Measurements from ENCODE around the gene AK1. TPM values are rescaled to one million over a fixed set of nuclear protein-coding genes. Genes with fewer than 3 reads are reported as not detected.
A peak's percentile ranks its signal among the peaks of the same experiment; 100 is the strongest.

AK1 gene
- polyA plus RNA-seq, 1 of the 3 experiments (the other 2 are of a cell fraction): 125 TPM

GRCh38 chr9:127921557-127922120, 44.2 kb upstream of the AK1 start:
- peak; percentile 94 for DNase-seq
- Histone ChIP-seq H3K4me1 (ENCODE audit: control insufficient read depth in 1 of 2, insufficient read depth in 2 of 2, low read depth in 1 of 2, low read length in 1 of 2) (peaks cover 23 to 35% of the 10 kb centered on the region in 2 experiments; a peak in 3 of 4 replicates), H2AFZ (ENCODE audit: low read depth) (peak overlapping the region; percentile 61; the same call in 1 of the 2 replicates), H3K79me2 (ENCODE audit: insufficient read depth) (peaks cover under 1% of the 10 kb centered on the region; the same call in 1 of the 2 replicates), H4K20me1 (ENCODE audit: insufficient read depth) (no peaks in the 10 kb centered on the region), H3K36me3 (replicated peaks in 1 of 2; ENCODE audit: control insufficient read depth in 1 of 2, insufficient read depth in 2 of 2, low read length in 1 of 2) (no peaks in the 10 kb centered on the region), H3K9ac (no peak overlapping the region), H3F3A (replicated peaks; ENCODE audit: insufficient read depth) (peaks cover 57% of the 10 kb centered on the region), H3K4me3 (ENCODE audit: low read depth in 2 of 2, low read length in 1 of 2) (peak overlapping the region in 1 of 2 experiments; percentile 41; a peak in 1 of 4 replicates), H3K4me2 (no peak overlapping the region; the same call in 1 of the 2 replicates), H3K27me3 (ENCODE audit: insufficient read depth) (no peaks in the 10 kb centered on the region), H3K9me2 (no peaks in the 10 kb centered on the region), H3K9me3 (no peaks in the 10 kb centered on the region), H3K27ac (ENCODE audit: low read depth in 2 of 2, low read length in 1 of 2) (peak overlapping the region in 1 of 2 experiments; percentile 27; a peak in 1 of 4 replicates)
- ChIA-PET POLR2A (interaction anchor here (0.7 to 1.4 kb wide), 4 partner anchors 9 to 187 kb away, joined by 3 to 4 read pairs (median 4); partner anchors contain the start of genes CDK9 and PIP5KL1), CTCF (interaction anchor here (0.5 to 7.0 kb wide), 66 partner anchors 9 to 524 kb away, joined by 3 to 41 read pairs (median 4); partner anchors contain the start of genes AK1, CDK9, ENG and PIP5KL1)
- 42% methylated on average over 6 of the region's 45 CpGs for WGBS (ENCODE audit: low lambda C conversion rate)
- no peak for TF ChIP-seq IRF3 (IDR thresholded peaks at IDR 0.05; ENCODE audit: low read depth, low read length)
- TF ChIP-seq CTCF (IDR thresholded peaks at IDR 0.05): peak; percentile 85
- peak; percentile 31; the same call in 1 of the 2 replicates for TF ChIP-seq RCOR1 (IDR thresholded peaks at IDR 0.05; ENCODE audit: low read length)
- peak; percentile 92 for TF ChIP-seq RAD21 (IDR thresholded peaks at IDR 0.05; ENCODE audit: low read length)
- peak; percentile 84 for TF ChIP-seq SMC3 (IDR thresholded peaks at IDR 0.05; ENCODE audit: low read depth, low read length)
- TF ChIP-seq YY1 (IDR thresholded peaks at IDR 0.05; ENCODE audit: low read depth): no peak
- TF ChIP-seq EZH2phosphoT487 (IDR thresholded peaks at IDR 0.05; ENCODE audit: borderline replicate concordance, low read depth): no peak

GRCh38 chr9:127920794-127921193, 43.3 kb upstream of the AK1 start:
- POLR2A ChIA-PET: interaction anchor here (1.4 kb wide), 1 partner anchor 135 kb away, joined by 4 read pairs; the partner anchor contains the start of gene CDK9
- Histone ChIP-seq H3K27ac (ENCODE audit: low read depth in 2 of 2, low read length in 1 of 2) (peak overlapping the region in 1 of 2 experiments; percentile 95; a peak in 1 of 4 replicates), H3K9me3 (no peaks in the 10 kb centered on the region), H3F3A (replicated peaks; ENCODE audit: insufficient read depth) (peaks cover 51% of the 10 kb centered on the region), H3K4me1 (ENCODE audit: control insufficient read depth in 1 of 2, insufficient read depth in 2 of 2, low read depth in 1 of 2, low read length in 1 of 2) (peaks cover 31 to 35% of the 10 kb centered on the region in 2 experiments; a peak in 3 of 4 replicates), H2AFZ (ENCODE audit: low read depth) (no peak overlapping the region), H4K20me1 (ENCODE audit: insufficient read depth) (no peaks in the 10 kb centered on the region), H3K9ac (no peak overlapping the region), H3K4me3 (ENCODE audit: low read depth in 2 of 2, low read length in 1 of 2) (no peak overlapping the region), H3K4me2 (no peak overlapping the region), H3K27me3 (ENCODE audit: insufficient read depth) (no peaks in the 10 kb centered on the region), H3K36me3 (replicated peaks in 1 of 2; ENCODE audit: control insufficient read depth in 1 of 2, insufficient read depth in 2 of 2, low read length in 1 of 2) (no peaks in the 10 kb centered on the region), H3K79me2 (ENCODE audit: insufficient read depth) (peaks cover 9% of the 10 kb centered on the region; the same call in 1 of the 2 replicates), H3K9me2 (no peaks in the 10 kb centered on the region)
- no peak for DNase-seq
- CTCF ChIA-PET: interaction anchor here (0.5 to 7.0 kb wide), 67 partner anchors 9 to 523 kb away, joined by 3 to 41 read pairs (median 4); partner anchors contain the start of genes AK1, CDK9, ENG and PIP5KL1
- 96% methylated on average over 5 of the region's 7 CpGs for WGBS (ENCODE audit: low lambda C conversion rate)
- no peak for TF ChIP-seq RXRA (IDR thresholded peaks at IDR 0.05; ENCODE audit: borderline replicate concordance, low read depth)
- TF ChIP-seq NRF1 (IDR thresholded peaks at IDR 0.05; ENCODE audit: low read depth, low read length): no peak
- TF ChIP-seq CTCF (IDR thresholded peaks at IDR 0.05): no peak
- no peak for TF ChIP-seq USF2 (IDR thresholded peaks at IDR 0.05; ENCODE audit: borderline replicate concordance, low read depth, low read length)
- no peak for TF ChIP-seq USF1 (IDR thresholded peaks at IDR 0.05; ENCODE audit: borderline replicate concordance, low read depth)
- TF ChIP-seq GATA2 (CRISPR knock-in tag; IDR thresholded peaks at IDR 0.05): no peak
